Activated naive CD4-positive, alpha-beta T cell treated with anti-CD3 and anti-CD28 coated beads, Interleukin-2, amount 10 ng/mL, durations not matched to agents 7 days and 5 days (primary cell): ENCODE data around the gene TBC1D22A.

Experiments used
- CTCF ChIA-PET: fragments of 350-600 bp; sonication (Branson Sonifier 250); formaldehyde crosslinking; loops from one replicate; lab custom pipeline; 2021; ENCODE audit warnings: antibody characterized with exemption; lab: Charles Lee
- DNase-seq: peaks from one replicate; pipeline ENCODE4 v3.0.0-alpha.2; 2020
- H3K27ac Mint-ChIP-seq: one replicate; pipeline ENCODE4 v1.8.0; 2021; ENCODE audit warnings: mild to moderate bottlenecking, moderate library complexity, mixed read lengths
- H3K27me3 Mint-ChIP-seq: one replicate; pipeline ENCODE4 v1.8.0; 2021; ENCODE audit warnings: mild to moderate bottlenecking, mixed read lengths
- H3K36me3 Mint-ChIP-seq: one replicate; pipeline ENCODE4 v1.8.0; 2021; ENCODE audit warnings: mixed read lengths
- H3K4me1 Mint-ChIP-seq: one replicate; pipeline ENCODE4 v1.8.0; 2021; ENCODE audit warnings: mixed read lengths
- H3K4me3 Mint-ChIP-seq: one replicate; pipeline ENCODE4 v1.8.0; 2021; ENCODE audit warnings: mild to moderate bottlenecking, moderate library complexity, mixed read lengths
- H3K9me3 Mint-ChIP-seq: one replicate; pipeline ENCODE4 v1.8.0; 2021; ENCODE audit warnings: mixed read lengths

Gene TBC1D22A

DNA sequence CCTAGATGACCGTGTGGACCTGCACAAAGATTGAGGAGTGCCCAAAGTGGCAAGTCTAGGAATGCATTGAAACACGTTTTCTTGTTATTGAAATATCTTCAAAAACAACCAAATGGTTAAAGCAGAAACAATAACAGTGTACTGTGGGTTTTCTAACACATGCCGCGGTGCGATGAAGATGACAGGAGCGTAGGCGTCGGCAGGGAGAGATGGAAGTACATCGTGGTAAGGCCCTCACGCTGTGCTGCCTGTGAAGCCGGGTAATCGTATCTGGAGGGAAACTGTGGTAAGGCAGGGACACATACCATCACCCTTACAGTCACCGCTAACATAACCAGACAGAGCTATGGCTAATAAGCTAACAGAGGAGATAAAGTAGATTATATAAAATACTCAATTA, 261.4 kb downstream of the TBC1D22A start:
- CTCF ChIA-PET: no interaction called here
- Mint-ChIP-seq H3K27me3 (no peaks in the 10 kb centered on the region), H3K4me3 (no peak overlapping the region), H3K4me1 (no peaks in the 10 kb centered on the region), H3K36me3 (peaks cover 14% of the 10 kb centered on the region), H3K9me3 (peaks cover 12% of the 10 kb centered on the region), H3K27ac (no peak overlapping the region)
- no peak for DNase-seq

DNA sequence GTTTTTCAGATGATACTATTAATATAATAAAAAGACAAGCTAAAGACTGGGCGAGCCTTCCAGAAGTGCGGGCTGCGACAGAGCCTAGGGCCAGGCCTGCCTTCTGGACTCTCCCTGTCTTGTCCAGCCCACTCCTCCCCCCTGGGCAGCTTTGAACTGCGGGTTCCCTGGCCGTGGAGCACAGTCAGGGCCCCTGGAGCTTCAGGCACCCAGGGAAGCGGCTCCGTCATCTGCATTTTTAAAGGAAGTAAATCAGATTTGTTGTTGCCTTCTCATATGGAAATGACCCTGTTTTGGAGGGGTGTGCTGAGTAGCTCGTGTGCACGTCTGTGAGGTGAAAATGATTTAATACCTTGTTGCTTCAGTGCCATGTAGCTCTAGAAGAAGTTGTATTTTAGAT, 265.3 kb downstream of the TBC1D22A start:
- Mint-ChIP-seq H3K36me3 (peaks cover 1% of the 10 kb centered on the region), H3K4me1 (no peaks in the 10 kb centered on the region), H3K9me3 (no peaks in the 10 kb centered on the region), H3K27me3 (no peaks in the 10 kb centered on the region), H3K4me3 (no peak overlapping the region), H3K27ac (no peak overlapping the region)
- CTCF ChIA-PET: no interaction called here
- no peak for DNase-seq

DNA sequence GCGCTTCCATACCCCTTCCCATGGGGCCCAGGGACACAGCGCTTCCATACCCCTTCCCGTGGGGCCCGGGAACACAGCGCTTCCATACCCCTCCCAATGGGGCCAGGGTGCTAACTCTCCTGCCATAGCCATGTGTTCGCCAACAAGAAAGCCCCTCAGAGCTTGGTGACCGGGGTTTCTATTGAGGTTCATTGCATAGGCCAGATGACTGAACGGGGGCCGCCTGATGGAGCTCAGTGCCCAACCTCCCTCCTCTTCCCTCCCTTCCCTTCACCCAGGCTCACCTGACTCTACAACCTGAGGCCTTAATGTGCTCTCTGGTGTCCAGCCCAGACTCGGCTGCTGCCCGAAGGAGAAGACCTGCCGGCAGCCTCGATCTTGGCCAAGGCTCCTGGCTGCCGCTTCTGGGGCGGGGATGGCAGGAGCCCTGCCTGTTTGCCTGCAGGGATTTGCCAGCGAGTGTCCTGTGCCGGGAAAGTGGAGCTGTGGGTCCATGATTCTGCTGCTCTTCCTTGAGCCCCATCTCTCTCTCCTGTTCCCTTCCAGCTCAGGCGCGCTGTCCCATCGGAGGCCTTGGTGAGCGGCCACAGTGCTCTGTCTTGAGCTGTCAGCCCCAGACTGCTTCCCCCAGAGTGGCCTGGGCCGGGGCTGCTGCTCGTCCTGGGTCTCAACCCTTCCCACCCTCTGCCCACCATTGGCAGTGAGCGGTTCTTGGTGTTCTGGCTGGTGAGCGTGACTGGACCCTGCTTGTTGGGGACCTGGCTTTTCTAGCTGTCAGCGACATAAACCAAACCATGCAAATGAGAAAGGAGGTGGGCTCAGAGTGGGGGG, 267.0 kb downstream of the TBC1D22A start:
- Mint-ChIP-seq H3K27ac (no peak overlapping the region), H3K36me3 (peaks cover 2% of the 10 kb centered on the region), H3K27me3 (no peaks in the 10 kb centered on the region), H3K4me1 (no peaks in the 10 kb centered on the region), H3K4me3 (no peak overlapping the region), H3K9me3 (no peaks in the 10 kb centered on the region)
- CTCF ChIA-PET: no interaction called here
- DNase-seq: no peak

DNA sequence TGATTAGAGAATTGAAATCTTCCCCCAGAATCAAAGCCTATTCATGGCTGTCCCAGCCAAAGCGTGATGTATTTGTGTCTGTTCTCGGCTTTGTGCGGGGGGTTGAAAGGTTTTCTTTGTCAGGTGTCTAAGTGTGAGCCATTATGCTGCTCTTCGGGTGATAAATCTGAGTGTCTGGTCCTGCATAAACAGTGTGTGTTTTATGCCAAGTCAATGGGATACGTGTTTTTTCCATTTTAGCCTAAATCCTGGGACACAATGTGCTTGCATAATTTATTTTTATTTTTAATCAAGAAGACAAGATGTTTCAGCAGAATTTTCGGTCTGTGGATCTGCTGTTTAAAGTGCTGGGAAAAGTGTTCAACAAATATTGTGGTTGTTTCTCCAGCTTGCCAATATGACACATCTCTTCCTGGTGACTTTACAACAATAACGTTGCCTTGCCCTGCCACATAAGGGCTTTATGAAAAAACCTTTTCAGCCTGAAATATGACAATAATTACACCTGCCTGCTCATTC, 267.8 kb downstream of the TBC1D22A start:
- CTCF ChIA-PET: no interaction called here
- DNase-seq: no peak
- no peak overlapping the region for H3K27ac Mint-ChIP-seq
- H3K9me3 Mint-ChIP-seq: no peaks in the 10 kb centered on the region
- H3K27me3 Mint-ChIP-seq: no peaks in the 10 kb centered on the region
- no peaks in the 10 kb centered on the region for H3K4me1 Mint-ChIP-seq
- H3K36me3 Mint-ChIP-seq: peaks cover 2% of the 10 kb centered on the region
- no peak overlapping the region for H3K4me3 Mint-ChIP-seq

DNA sequence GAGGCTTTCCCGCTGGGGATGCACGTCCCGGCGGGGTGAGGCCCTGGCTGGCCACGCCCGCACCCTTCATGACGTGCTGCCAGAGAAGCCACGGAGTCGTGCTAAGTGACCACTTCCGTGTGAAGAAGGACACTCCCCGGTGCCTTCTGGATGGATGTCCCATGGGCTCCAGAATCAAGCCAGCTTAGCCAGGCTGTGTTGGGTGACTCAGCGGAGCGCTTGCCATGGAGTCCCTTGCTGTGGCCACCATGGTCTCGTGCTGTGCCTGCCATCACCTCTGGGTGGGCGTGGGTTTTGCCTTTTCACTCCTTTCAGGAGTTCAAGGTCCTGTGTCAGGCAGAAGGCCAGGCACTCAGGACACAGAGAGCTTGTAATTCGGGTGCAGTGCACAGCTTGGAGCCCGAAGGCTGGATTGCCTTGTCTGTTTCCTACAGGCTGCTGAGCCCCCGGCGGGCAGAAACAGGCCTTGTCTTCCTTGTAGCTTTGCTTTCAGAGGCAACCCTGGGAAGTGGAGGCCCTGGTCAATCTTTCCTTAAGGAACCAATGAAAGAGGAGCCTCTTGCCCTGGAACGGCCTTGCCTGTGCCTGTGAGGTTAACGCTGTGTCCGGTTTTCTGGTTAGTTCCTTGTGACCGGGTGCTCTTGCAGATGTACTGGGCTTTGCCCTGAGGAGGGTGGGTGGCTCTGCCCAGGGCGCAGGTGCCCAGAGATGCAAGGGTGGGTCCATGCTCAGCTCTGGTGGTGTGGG, 268.6 kb downstream of the TBC1D22A start:
- Mint-ChIP-seq H3K4me3 (no peak overlapping the region), H3K27ac (no peak overlapping the region), H3K9me3 (no peaks in the 10 kb centered on the region), H3K27me3 (no peaks in the 10 kb centered on the region), H3K4me1 (no peaks in the 10 kb centered on the region), H3K36me3 (peaks cover 2% of the 10 kb centered on the region)
- CTCF ChIA-PET: no interaction called here
- DNase-seq: no peak

DNA sequence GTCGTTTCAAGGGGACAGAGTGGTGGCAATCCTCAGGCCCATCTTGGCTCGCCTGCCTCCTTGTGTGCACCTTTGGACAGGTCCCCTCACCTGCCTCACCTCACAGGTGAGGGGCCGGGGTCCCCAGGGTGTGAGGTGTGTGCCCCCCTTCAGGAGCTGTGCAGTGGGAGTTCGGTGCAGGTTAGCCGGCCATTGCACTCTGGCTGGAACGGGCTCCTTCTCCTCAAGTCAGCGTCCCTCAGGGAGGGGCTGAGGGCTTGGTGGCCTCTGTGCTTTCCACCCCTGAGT, 269.1 kb downstream of the TBC1D22A start:
- CTCF ChIA-PET: no interaction called here
- Mint-ChIP-seq H3K27ac (no peak overlapping the region), H3K27me3 (no peaks in the 10 kb centered on the region), H3K4me3 (no peak overlapping the region), H3K36me3 (peaks cover 2% of the 10 kb centered on the region), H3K4me1 (no peaks in the 10 kb centered on the region), H3K9me3 (no peaks in the 10 kb centered on the region)
- no peak for DNase-seq

DNA sequence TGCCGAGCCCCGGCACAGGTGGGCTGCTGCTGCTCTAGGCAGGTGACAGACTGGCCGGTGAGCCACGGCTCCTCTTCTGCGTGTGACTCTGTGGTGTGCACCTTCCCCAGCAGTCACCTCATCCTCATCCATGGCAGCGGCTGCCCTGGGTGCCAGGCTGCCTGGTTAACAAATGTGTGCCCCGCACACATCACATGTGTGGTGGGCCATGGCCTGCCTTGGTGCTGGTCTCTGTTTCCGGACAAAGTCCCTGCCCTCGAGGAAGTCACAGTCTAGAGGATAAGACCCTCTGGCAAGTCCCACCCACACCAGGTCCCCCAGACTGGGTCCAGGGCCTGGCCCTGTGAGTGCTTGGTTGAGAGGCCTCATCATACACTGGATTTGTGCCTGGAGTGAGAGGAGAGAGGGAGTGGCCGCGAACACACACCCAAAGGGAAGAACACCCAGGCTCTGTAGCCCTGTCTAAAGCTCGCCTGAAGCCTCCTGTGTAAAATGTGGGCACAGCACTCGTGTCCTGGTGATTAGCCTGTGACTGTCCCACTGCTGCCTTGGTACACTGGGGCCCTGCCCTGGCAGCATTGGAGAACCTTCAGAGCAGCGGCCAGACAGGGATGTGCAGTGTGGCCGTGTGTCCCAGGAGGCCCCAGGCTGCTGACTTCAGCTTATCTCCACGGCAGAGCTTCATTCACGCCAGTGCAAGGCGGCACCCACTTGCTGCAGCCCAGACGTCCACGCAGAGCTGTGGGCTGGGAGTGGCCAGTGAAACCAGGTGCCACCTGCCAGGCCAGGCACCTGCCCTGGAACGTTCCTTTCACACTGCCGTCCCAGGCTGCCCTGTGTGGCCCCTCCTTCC, 269.9 kb downstream of the TBC1D22A start:
- Mint-ChIP-seq H3K27ac (no peak overlapping the region), H3K4me1 (no peaks in the 10 kb centered on the region), H3K27me3 (no peaks in the 10 kb centered on the region), H3K9me3 (no peaks in the 10 kb centered on the region), H3K4me3 (no peak overlapping the region), H3K36me3 (peaks cover 2% of the 10 kb centered on the region)
- CTCF ChIA-PET: interaction anchor here (1.0 kb wide), 1 partner anchor 12 kb away, joined by 3 read pairs; no protein-coding TSS in a partner anchor
- no peak for DNase-seq

DNA sequence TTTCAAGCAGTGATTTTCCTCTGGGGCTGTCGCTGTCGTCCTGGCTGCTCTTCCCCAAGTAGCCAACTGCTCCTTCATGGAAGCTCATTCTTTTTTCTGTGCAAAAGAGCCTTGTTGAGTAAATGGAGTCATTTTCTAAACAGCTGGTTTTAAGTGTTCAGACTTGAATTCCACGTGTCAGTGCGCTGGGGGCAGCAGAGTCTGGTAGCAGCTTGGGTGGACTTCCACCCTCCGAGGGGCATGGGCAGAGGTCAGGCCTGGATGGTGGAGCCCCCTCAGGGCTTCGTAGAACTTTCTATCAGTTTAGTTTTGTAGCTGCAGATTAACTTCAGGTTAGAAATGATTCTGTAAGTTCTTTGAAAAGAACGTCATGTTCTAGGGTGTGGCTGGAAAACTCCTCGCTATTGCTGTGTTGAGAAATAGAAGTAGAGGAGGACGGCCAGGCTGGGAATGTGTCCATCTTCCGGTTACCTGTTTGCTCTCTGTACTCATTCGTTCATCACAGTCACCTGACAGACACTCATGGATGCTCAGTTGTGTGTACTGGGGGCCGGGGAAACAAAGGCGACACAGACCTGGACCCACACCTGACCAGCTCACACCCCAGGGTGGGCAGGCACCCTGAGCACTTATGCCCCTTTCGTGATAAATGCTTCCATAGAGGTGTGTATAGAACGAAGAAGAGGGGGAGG, 270.7 kb downstream of the TBC1D22A start:
- CTCF ChIA-PET: interaction anchor here (1.0 kb wide), 1 partner anchor 11 kb away, joined by 3 read pairs; no protein-coding TSS in a partner anchor
- H3K27ac Mint-ChIP-seq: no peak overlapping the region
- H3K36me3 Mint-ChIP-seq: peaks cover 3% of the 10 kb centered on the region

DNA sequence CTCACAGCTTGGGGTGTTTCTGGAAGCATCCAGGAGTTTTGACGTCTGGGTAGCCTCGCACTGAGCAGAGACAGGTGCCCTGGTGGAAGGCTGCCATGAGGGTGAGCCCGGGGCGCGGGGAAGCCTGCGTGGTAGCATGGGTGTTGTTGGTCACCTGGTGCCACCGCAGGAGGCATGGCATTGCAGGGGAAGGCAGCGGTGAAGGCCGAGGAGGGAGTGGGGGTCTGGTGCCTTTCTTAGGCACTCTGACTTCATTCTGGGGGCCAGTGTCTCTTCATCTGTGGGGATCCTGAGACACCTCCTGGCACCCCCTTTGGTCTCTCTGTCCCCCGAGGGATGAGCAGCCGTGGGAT, 271.2 kb downstream of the TBC1D22A start:
- Mint-ChIP-seq H3K27ac (no peak overlapping the region), H3K4me3 (no peak overlapping the region), H3K36me3 (peaks cover 3% of the 10 kb centered on the region), H3K4me1 (no peaks in the 10 kb centered on the region), H3K9me3 (no peaks in the 10 kb centered on the region), H3K27me3 (no peaks in the 10 kb centered on the region)
- DNase-seq: no peak
- CTCF ChIA-PET: no interaction called here

More for the DNA sequence above, 270.7 kb downstream of the TBC1D22A start:
- Mint-ChIP-seq H3K4me1 (no peaks in the 10 kb centered on the region), H3K9me3 (no peaks in the 10 kb centered on the region), H3K27me3 (no peaks in the 10 kb centered on the region), H3K4me3 (no peak overlapping the region)
- DNase-seq: no peak

DNA sequence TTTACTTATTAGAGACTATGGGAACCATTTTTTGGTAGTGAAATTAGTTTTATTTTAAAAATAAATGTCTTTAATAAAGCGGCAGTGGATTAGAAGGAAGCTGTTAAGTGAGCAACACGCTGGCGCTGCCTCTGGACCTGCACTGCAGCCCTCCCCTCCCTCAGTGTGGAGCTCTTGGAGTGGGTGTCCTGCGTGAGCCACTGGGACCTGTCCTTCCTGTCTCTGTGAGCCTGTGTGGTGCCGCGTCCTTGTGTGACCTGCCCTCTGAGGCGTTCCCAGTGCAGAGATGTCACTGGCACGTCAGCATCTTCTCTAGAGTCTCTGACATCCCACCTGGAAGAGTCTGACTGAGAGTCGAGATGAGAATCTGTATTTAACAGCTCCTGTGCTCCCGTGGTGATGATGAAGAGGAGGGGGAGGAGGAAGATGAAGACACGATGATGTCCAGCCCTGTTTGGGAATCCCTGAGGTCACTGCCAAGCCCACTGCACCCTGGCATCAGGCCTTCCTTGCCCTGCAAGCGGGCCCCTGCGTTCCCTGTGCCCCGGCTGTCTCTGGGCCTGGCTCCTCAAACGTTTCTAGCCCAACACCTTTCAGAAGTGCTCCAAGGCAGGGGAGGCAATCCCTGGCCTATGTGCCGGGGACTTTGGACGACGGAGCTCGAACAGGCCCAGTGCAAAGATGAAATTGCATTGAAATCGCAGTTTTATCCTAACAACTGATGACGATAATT, 271.8 kb downstream of the TBC1D22A start:
- H3K4me3 Mint-ChIP-seq: no peak overlapping the region
- H3K27me3 Mint-ChIP-seq: no peaks in the 10 kb centered on the region
- DNase-seq: no peak
- H3K9me3 Mint-ChIP-seq: no peaks in the 10 kb centered on the region
- H3K4me1 Mint-ChIP-seq: no peaks in the 10 kb centered on the region
- CTCF ChIA-PET: no interaction called here
- H3K27ac Mint-ChIP-seq: no peak overlapping the region
- H3K36me3 Mint-ChIP-seq: peaks cover 3% of the 10 kb centered on the region

DNA sequence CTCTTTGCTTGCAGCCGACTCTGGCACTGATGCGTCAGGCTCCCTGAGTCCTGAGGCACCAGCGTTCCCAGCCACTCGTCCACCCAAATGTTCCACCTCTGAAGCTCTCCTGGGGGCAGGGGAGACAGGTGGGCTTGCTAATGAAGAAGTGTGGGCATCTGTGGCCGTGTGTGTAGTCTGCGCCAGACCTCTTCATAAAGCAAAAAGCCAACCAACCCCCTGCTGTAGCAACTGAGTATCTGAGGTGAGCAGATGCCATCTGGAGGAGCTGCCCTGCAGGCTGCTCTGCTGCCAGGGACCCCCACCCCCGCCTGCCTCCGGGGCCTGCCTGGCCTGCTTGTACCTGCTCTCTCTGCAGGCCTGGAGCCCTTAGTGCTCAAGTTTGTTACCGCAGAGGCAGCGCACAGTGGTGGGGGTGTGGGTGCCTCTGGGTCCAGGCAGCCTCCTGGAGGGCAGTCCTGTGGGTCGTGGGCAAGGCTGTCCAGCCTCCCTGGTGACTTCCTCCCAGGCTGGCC, 272.5 kb downstream of the TBC1D22A start:
- no peak overlapping the region for H3K4me3 Mint-ChIP-seq
- H3K9me3 Mint-ChIP-seq: no peaks in the 10 kb centered on the region
- no peak overlapping the region for H3K27ac Mint-ChIP-seq
- no peaks in the 10 kb centered on the region for H3K27me3 Mint-ChIP-seq
- no peaks in the 10 kb centered on the region for H3K4me1 Mint-ChIP-seq
- DNase-seq: no peak
- CTCF ChIA-PET: no interaction called here
- H3K36me3 Mint-ChIP-seq: peaks cover 3% of the 10 kb centered on the region

DNA sequence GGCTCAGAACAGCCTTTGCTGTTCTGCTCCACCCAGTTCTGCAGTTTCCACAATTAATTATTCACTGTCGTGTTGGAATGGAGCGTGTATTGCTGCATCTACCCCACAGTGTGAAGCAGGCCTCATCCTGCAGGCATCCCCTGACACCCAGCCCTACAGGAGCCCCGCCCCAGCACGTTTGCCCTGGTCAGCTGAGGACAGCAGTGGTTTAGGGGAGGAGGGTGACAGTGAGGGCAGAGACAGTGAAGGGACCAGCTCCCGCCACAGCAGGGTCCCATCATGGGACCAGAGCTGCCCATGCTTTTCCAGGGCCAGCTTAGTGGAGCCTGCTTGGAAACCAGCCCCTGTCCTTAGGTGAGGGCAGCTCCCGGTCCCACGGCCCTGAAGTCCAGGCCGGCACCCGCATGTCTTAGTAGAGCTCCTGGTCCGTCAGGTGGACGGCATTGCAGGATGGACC, 273.0 kb downstream of the TBC1D22A start:
- no peak overlapping the region for H3K4me3 Mint-ChIP-seq
- no peaks in the 10 kb centered on the region for H3K4me1 Mint-ChIP-seq
- DNase-seq: no peak
- peaks cover 3% of the 10 kb centered on the region for H3K36me3 Mint-ChIP-seq
- no peak overlapping the region for H3K27ac Mint-ChIP-seq
- CTCF ChIA-PET: no interaction called here
- H3K9me3 Mint-ChIP-seq: no peaks in the 10 kb centered on the region
- H3K27me3 Mint-ChIP-seq: no peaks in the 10 kb centered on the region

DNA sequence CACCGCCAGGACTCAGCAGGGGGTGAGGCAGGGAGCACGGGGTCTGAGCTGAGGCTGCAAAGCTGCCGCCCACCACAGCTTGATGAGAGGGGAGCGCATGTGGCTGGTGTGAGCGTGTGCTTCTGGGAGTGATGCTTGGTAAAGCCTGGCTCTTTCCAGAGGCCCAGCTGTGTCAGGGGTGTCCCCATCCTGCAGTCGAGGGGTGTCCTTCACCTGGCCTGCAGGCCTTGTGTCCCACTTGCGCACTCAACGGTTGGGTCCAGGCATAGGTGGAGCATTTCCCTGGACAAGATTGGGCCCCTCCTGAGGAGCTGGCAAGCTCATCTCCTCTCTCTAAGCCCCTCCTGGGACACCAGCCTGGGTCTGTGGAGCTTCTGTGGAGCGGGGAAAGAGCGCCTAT, 273.9 kb downstream of the TBC1D22A start:
- Mint-ChIP-seq H3K4me3 (no peak overlapping the region), H3K36me3 (peaks cover 3% of the 10 kb centered on the region), H3K4me1 (no peaks in the 10 kb centered on the region), H3K27me3 (no peaks in the 10 kb centered on the region), H3K9me3 (no peaks in the 10 kb centered on the region), H3K27ac (no peak overlapping the region)
- no peak for DNase-seq
- CTCF ChIA-PET: no interaction called here
